ENCODE data around the gene MAST4.

Gene MAST4

GRCh38 chr5:67187006-67187715 is 591.0 kb downstream of the MAST4 start:
- TF ChIP-seq, protein P1, sequence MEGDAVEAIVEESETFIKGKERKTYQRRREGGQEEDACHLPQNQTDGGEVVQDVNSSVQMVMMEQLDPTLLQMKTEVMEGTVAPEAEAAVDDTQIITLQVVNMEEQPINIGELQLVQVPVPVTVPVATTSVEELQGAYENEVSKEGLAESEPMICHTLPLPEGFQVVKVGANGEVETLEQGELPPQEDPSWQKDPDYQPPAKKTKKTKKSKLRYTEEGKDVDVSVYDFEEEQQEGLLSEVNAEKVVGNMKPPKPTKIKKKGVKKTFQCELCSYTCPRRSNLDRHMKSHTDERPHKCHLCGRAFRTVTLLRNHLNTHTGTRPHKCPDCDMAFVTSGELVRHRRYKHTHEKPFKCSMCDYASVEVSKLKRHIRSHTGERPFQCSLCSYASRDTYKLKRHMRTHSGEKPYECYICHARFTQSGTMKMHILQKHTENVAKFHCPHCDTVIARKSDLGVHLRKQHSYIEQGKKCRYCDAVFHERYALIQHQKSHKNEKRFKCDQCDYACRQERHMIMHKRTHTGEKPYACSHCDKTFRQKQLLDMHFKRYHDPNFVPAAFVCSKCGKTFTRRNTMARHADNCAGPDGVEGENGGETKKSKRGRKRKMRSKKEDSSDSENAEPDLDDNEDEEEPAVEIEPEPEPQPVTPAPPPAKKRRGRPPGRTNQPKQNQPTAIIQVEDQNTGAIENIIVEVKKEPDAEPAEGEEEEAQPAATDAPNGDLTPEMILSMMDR (conservative IDR thresholded peaks at IDR 0.05) = no peak
- H3K27ac ChIP-seq = no peak overlapping the region

- TF ChIP-seq, protein P1 (conservative IDR thresholded peaks at IDR 0.05) = no peak
- H3K27ac ChIP-seq = no peak overlapping the region
Measured at GRCh38 chr5:67188274-67189078, 592.3 kb downstream of the MAST4 start.

DNA sequence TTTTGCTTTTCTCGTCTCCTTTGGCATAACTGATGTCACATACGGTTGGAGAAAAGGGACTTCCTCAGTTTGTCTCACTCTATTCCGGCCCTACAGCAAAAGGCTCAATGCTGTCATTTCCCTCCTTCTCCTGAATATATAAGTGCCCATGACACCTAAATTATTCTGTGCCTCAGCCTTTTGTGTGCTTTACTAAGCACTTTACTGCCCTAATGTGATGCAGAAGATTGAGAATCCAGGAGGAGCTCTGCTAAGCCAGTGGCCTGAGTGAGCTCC is 592.8 kb downstream of the MAST4 start:
- TF ChIP-seq, protein P1 (conservative IDR thresholded peaks at IDR 0.05) = no peak
- H3K27ac ChIP-seq = no peak overlapping the region

DNA sequence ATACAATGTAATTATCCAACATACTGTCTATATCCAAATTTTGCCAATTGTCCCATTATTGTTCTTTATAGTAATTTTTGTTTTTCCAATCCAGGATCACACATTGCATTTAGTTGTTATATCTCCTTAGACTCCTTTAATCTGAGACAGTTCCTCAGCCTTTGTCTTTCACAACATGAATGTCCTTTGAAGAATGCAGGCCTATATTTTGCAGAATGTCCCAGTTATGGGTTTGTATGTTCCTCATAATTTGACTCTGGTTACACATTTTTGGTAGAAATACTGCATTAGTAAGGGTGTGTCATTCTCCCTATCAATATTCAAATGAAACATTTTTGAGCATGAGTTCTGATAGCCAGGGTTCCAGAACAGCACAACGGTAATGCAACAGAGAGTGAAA is 593.7 kb downstream of the MAST4 start:
- TF ChIP-seq, protein P1 (conservative IDR thresholded peaks at IDR 0.05) = no peak
- no peak overlapping the region for H3K27ac ChIP-seq

GRCh38 chr5:67190410-67190809 is 594.2 kb downstream of the MAST4 start:
- H3K27ac ChIP-seq = no peak overlapping the region
- TF ChIP-seq, protein P1 (conservative IDR thresholded peaks at IDR 0.05) = no peak

DNA sequence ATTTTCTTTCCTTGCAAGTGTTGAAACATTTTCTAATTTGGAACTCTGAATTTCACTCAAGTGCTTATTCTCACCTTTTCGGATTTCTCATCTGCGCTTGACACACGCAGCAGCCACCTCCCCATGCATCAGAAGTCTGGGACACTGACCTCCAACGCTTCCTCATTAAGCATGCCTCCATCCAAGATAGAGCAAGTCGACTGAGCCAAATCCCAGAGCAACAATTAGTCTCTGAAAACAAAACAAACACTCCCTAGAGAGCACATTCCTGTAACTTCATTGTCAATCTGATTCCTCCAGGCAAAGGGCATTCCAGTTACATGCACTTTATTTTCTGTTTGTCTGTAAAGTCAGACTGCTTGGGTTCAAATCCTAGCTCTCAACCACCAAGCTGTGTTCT is 594.7 kb downstream of the MAST4 start:
- TF ChIP-seq, protein P1 (conservative IDR thresholded peaks at IDR 0.05) = no peak
- H3K27ac ChIP-seq = no peak overlapping the region

DNA sequence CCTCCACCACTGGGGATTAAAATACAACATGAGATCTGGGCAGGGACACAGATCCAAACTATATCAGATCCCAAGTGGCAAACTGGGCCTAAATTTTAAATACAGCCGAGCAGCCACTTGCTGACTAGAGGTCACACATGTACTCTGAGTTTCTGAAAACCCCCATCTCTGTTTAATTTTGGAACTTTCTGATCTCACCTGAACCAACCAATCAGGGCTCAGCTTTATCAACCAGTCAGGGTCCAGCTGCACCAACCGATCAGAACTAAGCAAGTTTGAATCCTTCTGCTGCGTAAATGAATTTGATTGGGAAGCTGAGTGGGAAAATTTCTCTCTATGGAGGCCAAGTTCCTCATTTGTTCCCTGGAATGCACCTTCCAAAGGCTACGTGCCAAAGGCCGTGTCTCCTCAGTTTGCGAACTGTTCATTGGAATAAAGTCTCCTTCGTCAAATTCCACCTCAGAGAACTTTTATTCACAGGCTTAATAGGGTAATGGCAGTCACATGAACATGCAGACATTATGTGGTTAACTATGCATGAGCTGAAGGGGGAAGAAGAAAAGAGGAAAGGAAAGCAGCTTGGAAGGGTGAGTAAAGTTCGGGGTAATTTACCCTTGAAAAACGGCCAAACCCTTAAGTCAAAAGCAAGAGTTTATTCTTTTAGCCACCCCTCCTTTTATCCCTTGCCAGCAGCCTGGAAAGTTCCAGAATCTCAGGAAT is 596.7 kb downstream of the MAST4 start:
- TF ChIP-seq, protein P1 (conservative IDR thresholded peaks at IDR 0.05) = no peak
- H3K27ac ChIP-seq = no peak overlapping the region
